Gastrocnemius medialis (tissue), 4 donors: ENCODE measurements around the gene NGB.

ENCODE experiments used
- CTCF ChIP-seq, 5 experiments: fragments of 450-650 bp in 3 of 5; fragments of 200-600 bp in 2 of 5; sonication (generic) in 2 of 5; IDR thresholded peaks in 4 of 5; conservative IDR thresholded peaks in 1 of 5; 1 replicate in 4 of 5; 2 replicates in 1 of 5; pipeline ENCODE4 v1.5.1; 2016 to 2019; ENCODE audit warnings: antibody characterized with exemption in 5 of 5, mild to moderate bottlenecking in 3 of 5, moderate library complexity in 3 of 5
- POLR2A ChIP-seq, 2 donors: fragments of 450-650 bp; IDR thresholded peaks; one replicate each; pipeline ENCODE4 v1.6.1; 2017; ENCODE audit warnings: antibody characterized with exemption in 2 of 2, mild to moderate bottlenecking in 2 of 2, moderate library complexity in 2 of 2

GRCh38 chr14:77230914-77231313 is 40.1 kb downstream of the NGB start:
- no peak for TF ChIP-seq CTCF (IDR thresholded peaks at IDR 0.05 in 4 of 5, conservative IDR thresholded peaks at IDR 0.05 in 1 of 5)
- no peak for TF ChIP-seq POLR2A (IDR thresholded peaks at IDR 0.05)
